HG03097 (cell line): Measurements from ENCODE around the gene WDR82.

ENCODE experiments used
- ATAC-seq: cut with Tn5 transposase; IDR thresholded peaks from one replicate; pipeline ENCODE4 v1.9.1; 2021; ENCODE audit not compliant: unreplicated experiment, low FRiP score

The WDR82 gene

GRCh38 chr3:52227117-52227516 lies 51.3 kb downstream of the WDR82 start:
- ATAC-seq = no peak

DNA sequence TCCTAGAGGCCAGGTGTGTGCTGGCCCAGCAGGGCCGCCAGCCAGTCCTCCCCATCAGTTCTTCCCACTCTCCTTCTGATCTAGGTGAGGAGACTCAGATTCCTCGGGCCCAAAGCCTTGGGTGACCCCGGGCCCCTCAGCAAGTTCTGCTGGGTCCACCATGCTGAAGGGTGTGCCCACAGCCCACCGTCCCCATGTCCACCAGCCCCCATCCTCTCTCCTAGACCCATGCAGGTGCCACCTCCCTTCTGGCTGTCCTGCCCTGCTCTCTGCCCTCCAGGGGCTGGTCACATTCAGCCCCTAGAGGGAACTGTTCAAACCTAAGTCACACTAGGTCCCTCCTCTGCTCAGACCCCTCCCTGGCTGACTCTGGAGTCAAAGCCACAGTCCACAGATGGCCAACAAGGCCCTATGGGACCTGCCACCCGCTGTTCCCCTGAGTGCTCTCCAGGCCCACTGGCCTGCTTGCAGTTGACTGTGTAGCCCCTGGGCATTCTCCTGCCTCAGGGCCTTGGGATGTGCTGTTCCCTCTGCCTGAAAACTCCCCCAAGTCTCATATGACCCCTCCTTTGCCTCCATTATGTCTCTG lies 52.1 kb downstream of the WDR82 start:
- no peak for ATAC-seq

DNA sequence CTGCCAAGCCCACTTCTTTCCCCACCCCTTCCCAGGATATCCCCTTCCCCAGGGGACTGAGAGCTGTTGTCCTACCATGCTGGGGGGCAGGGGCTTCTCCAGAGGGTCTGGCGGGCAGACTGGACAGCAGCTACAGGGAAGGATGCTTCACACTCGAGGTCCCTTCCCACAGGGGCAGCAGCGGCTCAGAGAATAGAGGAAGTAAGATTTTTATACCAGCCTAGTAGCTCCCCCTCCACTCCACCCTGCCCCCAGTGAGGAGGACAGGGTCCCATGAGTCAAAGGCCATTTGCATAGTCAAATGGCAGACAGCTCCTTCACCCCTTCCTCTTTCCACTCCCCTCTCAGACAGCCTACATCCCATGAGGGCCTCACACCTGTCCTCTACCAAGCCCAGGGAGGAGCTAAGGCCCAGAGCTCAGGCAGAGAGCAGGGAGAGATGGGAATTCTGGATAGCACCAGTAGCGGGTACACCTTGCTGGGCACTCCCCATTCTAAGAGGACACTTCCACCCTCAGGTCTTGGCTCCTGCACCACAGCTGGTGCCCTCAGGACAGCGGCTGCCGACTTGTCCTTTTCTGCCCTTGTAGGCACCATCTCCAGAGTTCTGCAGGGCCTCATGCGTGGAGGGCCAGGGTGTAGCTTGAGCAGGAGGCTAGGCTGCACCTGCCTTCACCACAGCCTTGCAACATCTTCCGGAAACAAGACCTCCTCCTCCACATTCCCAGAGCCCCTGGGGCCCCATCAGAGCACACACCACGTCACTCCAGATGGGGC lies 52.8 kb downstream of the WDR82 start, which contains the start of gene TLR9:
Gene TLR9, minus strand, starts transcription at position 194 of the 777 bp plus-strand sequence. Its CDS starts 116 bp downstream, at position 78.
- ATAC-seq = peak; percentile 68

GRCh38 chr3:52223449-52224408 lies 54.7 kb downstream of the WDR82 start:
- ATAC-seq = no peak

DNA sequence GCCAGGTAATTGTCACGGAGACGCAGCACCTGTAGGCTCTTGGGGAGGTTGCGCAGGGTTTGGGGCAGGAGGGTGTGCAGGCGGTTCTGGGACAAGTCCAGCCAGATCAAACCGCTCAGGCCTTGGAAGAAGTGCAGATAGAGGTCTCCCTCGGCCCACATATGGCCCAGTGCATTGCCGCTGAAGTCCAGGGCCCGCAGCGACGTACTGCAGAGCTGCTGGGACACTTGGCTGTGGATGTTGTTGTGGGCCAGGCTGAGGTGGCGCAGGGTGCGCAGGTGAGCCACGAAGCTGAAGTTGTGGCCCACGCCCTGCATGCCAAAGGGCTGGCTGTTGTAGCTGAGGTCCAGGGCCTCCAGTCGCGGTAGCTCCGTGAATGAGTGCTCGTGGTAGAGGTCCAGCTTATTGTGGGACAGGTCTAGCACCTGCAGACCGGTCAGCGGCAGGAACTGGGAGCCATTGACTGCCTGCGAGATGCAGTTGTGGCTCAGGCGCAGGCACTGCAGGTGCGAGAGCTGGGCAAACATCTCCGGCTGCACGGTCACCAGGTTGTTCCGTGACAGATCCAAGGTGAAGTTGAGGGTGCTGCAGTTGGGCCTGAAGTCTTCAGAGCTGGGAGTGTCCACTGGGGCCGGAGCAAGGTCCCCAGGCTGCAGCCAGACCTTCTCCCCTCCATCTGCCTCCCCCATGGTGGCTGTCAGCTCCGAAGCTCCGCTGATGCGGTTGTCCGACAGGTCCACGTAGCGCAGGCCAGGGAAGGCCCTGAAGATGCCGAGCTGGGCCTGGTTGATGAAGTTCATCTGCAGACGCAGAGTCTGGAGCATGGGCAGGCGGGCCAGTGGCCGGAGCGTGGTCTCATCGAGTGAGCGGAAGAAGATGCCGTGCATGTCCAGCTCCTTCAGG lies 55.9 kb downstream of the WDR82 start:
- ATAC-seq = no peak

- ATAC-seq = no peak
These were observed 56.7 kb downstream of the WDR82 start for GRCh38 chr3:52221563-52222318.

- ATAC-seq = no peak
These were observed 57.3 kb downstream of the WDR82 start for GRCh38 chr3:52221141-52221562.

GRCh38 chr3:52220380-52221026 lies 57.9 kb downstream of the WDR82 start:
- no peak for ATAC-seq

- ATAC-seq = no peak
These were observed 59.4 kb downstream of the WDR82 start for GRCh38 chr3:52218937-52219650.

- ATAC-seq = no peak
These were observed 60.0 kb downstream of the WDR82 start for GRCh38 chr3:52218454-52218853.

DNA sequence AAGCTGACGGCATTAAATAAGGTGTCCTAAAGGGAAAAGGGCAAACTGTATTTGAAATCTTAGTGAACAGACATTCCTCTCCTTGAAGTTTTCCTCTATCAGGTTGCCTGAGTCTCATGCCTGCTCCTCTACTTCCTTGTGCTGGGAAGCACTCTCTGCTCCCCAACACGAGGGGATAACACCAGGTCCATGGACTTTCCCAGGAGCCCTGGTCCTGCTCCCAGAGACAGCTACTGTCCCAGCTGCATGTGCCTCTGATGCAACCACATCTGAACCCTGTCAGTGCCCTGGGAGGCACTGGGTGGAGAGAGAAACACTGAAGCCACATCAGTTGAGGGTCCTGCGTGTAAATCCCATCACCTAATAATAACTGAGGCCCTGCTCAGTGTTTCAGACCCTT lies 60.4 kb downstream of the WDR82 start:
- ATAC-seq = no peak

DNA sequence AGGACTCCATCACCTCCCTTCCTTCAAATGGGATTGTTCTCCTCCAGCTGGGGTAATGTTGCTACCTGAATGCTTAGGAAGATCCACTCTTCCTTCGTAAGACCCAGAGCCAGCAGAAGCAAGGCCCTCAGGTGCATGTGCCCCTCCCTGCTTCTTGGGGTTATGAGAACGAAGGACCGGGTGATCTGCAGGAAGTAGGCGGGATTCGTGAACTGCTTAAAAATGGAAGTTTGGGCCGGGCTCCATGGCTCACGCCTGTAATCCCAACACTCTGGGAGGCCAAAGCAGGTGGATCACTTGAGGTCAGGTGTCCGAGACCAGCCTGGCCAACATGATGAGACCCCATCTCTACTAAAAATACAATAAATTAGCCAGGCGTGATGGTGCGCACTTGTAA lies 61.0 kb downstream of the WDR82 start:
- ATAC-seq = no peak

- no peak for ATAC-seq
These were observed 61.7 kb downstream of the WDR82 start for GRCh38 chr3:52216585-52217408.

DNA sequence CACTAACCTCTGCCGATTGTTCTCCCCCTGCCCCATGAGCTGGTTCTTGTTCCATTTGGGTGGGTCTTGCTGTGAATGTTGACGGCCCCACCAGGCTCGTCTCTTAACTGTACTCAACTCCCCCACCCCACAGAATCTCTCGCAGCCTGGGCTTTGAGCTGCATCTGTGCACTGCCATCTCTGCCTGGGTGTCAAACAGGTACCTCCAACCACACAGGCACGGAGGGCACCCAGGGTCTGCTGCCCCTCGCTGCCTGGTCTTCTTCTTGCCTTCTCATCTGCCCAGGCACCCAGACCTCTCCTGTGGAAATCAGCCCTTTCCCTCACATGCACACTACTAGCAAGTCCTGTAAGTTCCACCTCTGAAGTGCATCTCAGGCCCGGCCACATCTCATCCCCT lies 63.1 kb downstream of the WDR82 start:
- no peak for ATAC-seq

DNA sequence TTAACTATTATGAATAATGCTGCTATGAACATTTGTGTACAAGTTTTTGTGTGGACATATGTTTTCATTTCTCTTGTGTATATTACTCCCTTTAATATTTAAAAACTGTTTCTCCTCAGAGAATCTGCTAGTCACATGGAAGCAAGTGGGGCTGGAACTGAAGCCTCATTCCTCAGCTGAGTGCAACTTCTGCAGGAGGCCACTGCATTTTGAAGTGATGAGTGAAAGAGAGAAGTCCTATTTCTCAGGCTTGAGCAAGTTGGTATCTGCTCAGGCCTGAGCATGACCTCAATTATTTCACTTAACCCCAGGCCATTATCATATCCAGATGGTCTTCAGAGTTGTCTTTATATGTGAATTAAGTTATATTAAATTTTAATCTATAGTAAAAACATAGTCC lies 64.5 kb downstream of the WDR82 start:
- ATAC-seq = no peak

DNA sequence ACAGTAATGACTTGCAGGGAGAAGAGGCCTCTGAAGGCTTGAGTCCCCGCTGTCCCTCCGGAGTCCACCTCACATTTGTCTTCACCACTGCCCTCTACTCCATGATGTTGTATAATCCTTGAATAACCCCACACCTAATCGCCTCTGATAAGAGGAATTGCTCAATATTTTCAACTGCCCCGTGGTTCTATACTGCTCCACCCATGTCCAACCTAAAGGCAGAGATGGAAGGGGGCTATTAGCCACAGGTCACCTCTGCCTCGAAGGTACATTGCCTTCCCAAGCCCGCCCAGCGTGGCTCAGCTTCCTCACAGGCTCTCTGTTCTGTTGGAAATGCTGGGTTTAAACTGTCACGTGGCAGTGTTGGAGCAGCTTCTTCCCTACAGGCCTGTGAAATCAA lies 65.4 kb downstream of the WDR82 start:
- ATAC-seq = no peak

GRCh38 chr3:52211268-52211891 lies 67.1 kb downstream of the WDR82 start:
- no peak for ATAC-seq
